GM12892 (cell line): ENCODE data around the gene SMIM13.

Experiments
- POLR2A ChIP-seq: IDR thresholded peaks from 2 replicates; pipeline ENCODE4 v1.6.1; 2011; ENCODE audit warnings: low read depth, low read length, control low read depth
- POLR2AphosphoS5 ChIP-seq: IDR thresholded peaks from 2 replicates; pipeline ENCODE4 v1.6.1; 2011; ENCODE audit warnings: low read depth, low read length, control low read depth

- TF ChIP-seq POLR2AphosphoS5 (no peak), POLR2A (no peak)
Measured at GRCh38 chr6:11179419-11180202, 86.0 kb downstream of the SMIM13 start.
